Adrenal gland (tissue), 12 donors: ENCODE measurements around the gene CIB4. TPM values are rescaled to one million over a fixed set of nuclear protein-coding genes. Genes with fewer than 3 reads are reported as not detected.
"Not testable (repeated sequence)": the region's sequence is repeated elsewhere in the genome, so short reads cannot be mapped to it uniquely, and the experiment has no call there.

ENCODE experiments used
- DNase-seq, 7 donors: peaks; one replicate each; pipeline ENCODE4 v3.0.0-alpha.2; 2019 to 2020
- H3K27ac ChIP-seq, 5 donors: fragments of 200-600 bp; sonication (generic) in 4 of 5; 1 replicate in 3 of 5; 2 replicates in 2 of 5; pipeline versions ENCODE4 v1.5.1 to v1.8.0; 2016 to 2020; ENCODE audit warnings: mild to moderate bottlenecking in 1 of 5
- H3K27me3 ChIP-seq: fragments of 200-600 bp; 2 replicates; pipeline ENCODE4 v1.8.0; 2021
- H3K36me3 ChIP-seq, 2 donors: fragments of 200-600 bp; replicated peaks in 1 of 2; 1 replicate in 1 of 2; 2 replicates in 1 of 2; pipeline versions ENCODE4 v1.5.1 to v1.8.0; 2018 to 2022
- H3K4me1 ChIP-seq, 2 donors: fragments of 200-600 bp; replicated peaks in 1 of 2; 1 replicate in 1 of 2; 2 replicates in 1 of 2; pipeline versions ENCODE4 v1.5.1 to v1.8.0; 2018 to 2021
- H3K4me3 ChIP-seq, 4 donors: fragments of 200-600 bp; sonication (generic) in 3 of 4; one replicate each; pipeline ENCODE4 v1.5.1; 2016 to 2018
- H3K9me3 ChIP-seq, 3 donors: fragments of 200-600 bp; sonication (generic) in 1 of 3; replicated peaks in 1 of 3; 1 replicate in 2 of 3; 2 replicates in 1 of 3; pipeline versions ENCODE4 v1.5.1 to v1.8.0; 2016 to 2021
- POLR2A ChIP-seq, 2 donors: fragments of 450-650 bp; IDR thresholded peaks; one replicate each; pipeline ENCODE4 v1.6.1; 2017; ENCODE audit warnings: antibody characterized with exemption in 2 of 2, mild to moderate bottlenecking in 2 of 2, moderate library complexity in 1 of 2
- WGBS, 4 donors: extraction: QIAGEN DNeasy Blood & Tissue Kit in 2 of 4; methylation state at CpG; one replicate each; pipeline versions ENCODE4 v1.1.5 to v1.1.7; 2013 to 2017; 5-methylcytosine and 5-hydroxymethylcytosine counted together
- intact Hi-C, 2 donors: fragments of 100-400 bp; cut with DNase I; formaldehyde crosslinking; loops; one replicate each; pipeline versions ENCODE4 v1.14.1 to v1.15.0; 2022 to 2023
- polyA plus RNA-seq, 3 donors: library from polyadenylated mRNA; stranded (reverse); fragments of 200-250 nt in 2 of 3; fragments of 350-450 nt in 1 of 3; fragmentation: Illumina TruSeq in 1 of 3; extraction: RNeasy Lipid Tissue Mini Kit (QIAGEN cat#74804) in 1 of 3; gene quantifications; one replicate each; pipeline ENCODE4 v1.2.3, GENCODE V29; 2013 to 2014
- total RNA-seq, 9 donors: library from RNA; depleted of rRNA in 4 of 9; stranded (reverse); fragments of >200 nt in 4 of 9; fragments of 120-200 nt in 1 of 9; fragmentation: NEBNext Ultra II Directional in 1 of 9; extraction: Animal tissue kit (Norgen Biotek cat#: 25700) in 1 of 9; gene quantifications; one replicate each; pipeline versions ENCODE4 v1.1.0 to v1.2.4, GENCODE V29; 2013 to 2023
- TF ChIP-seq, protein P1 (sequence below), 6 experiments: fragments of 450-650 bp in 4 of 6; fragments of 200-600 bp in 2 of 6; sonication (generic) in 1 of 6; IDR thresholded peaks; 1 replicate in 5 of 6; 2 replicates in 1 of 6; pipeline versions ENCODE4 v1.5.1 to v1.8.0; 2016 to 2021; ENCODE audit warnings: antibody characterized with exemption in 6 of 6, mild to moderate bottlenecking in 2 of 6, moderate library complexity in 1 of 6
- donor health status: healthy with polysubstance abuse.
- donor health status: Bipolar disorder and iron deficiency.
- donor health status: DM: yes; HTN: yes; CAD: no.
- donor health status: DM: no; HTN: no; CAD: no.
- donor health status: DM: no; HTN: no; CAD: no.
- donor health status: DM: yes; HTN: yes; CAD: no.

CIB4 gene
- total and polyA plus RNA-seq, 12 donors = 2.2 to 10.1 (median 3.5) TPM; not detected in 2

DNA sequence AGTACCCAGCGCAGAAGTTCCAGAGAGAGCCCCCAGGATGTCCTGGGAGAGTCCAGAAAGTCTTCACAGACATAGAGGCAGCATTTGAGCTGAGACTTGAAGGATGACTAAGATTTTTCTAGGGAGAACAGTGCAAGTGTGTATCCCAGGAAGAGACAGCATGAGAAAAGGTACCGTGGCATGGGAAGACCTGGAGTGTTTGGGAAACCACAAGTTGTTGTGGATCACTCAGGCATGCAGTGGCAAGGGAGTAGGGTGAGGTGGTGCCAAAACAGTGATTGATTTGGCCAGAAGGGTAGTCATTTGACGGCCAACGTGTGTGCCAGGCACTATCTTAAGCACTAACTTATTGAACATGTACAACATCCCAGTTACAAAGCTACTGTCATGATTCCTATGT is 26.9 kb upstream of the CIB4 start:
- TF ChIP-seq POLR2A (IDR thresholded peaks at IDR 0.05) = no peak
- TF ChIP-seq, protein P1, sequence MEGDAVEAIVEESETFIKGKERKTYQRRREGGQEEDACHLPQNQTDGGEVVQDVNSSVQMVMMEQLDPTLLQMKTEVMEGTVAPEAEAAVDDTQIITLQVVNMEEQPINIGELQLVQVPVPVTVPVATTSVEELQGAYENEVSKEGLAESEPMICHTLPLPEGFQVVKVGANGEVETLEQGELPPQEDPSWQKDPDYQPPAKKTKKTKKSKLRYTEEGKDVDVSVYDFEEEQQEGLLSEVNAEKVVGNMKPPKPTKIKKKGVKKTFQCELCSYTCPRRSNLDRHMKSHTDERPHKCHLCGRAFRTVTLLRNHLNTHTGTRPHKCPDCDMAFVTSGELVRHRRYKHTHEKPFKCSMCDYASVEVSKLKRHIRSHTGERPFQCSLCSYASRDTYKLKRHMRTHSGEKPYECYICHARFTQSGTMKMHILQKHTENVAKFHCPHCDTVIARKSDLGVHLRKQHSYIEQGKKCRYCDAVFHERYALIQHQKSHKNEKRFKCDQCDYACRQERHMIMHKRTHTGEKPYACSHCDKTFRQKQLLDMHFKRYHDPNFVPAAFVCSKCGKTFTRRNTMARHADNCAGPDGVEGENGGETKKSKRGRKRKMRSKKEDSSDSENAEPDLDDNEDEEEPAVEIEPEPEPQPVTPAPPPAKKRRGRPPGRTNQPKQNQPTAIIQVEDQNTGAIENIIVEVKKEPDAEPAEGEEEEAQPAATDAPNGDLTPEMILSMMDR (IDR thresholded peaks at IDR 0.05) = no peak
- peak in 3 of 7 donors; percentile 7 to 27 (median 10) for DNase-seq
- 94 to 98% (median 96%) methylated on average over 4 of the region's 4 CpGs for WGBS, 4 donors
- Histone ChIP-seq H3K4me1 (no peaks in the 10 kb centered on the region), H3K27me3 (no peaks in the 10 kb centered on the region), H3K4me3 (no peak overlapping the region), H3K9me3 (no peaks in the 10 kb centered on the region), H3K27ac (no peak overlapping the region), H3K36me3 (no peaks in the 10 kb centered on the region)
- intact Hi-C loops = no loop called here

DNA sequence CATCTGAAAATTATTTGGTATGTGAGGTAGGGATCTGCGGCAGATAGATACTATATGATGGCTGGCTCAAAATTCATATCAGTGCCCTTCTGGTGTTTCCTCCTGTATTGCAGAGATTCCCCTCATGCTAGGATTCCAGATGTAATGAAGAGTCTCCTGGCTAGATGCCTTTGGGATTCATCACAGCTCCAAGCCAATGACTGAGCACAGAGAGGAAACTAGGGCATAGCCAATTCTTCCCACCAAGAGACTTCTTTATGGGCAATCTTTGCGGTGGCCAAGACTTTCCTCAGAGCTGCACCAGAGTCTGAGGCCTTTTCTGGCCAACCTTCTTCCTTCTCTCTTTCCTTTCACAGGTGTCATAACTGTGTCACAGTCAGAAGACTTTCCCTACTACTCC is 25.5 kb upstream of the CIB4 start:
- peak in 2 of 7 donors; percentile 8 to 13 for DNase-seq
- Histone ChIP-seq H3K36me3 (no peaks in the 10 kb centered on the region), H3K27ac (no peak overlapping the region), H3K4me3 (no peak overlapping the region), H3K27me3 (no peaks in the 10 kb centered on the region), H3K4me1 (no peaks in the 10 kb centered on the region), H3K9me3 (no peaks in the 10 kb centered on the region)
- 48 to 94% (median 75%) methylated on average over 2 of the region's 2 CpGs for WGBS, 4 donors
- intact Hi-C loops = no loop called here
- TF ChIP-seq POLR2A (IDR thresholded peaks at IDR 0.05) = no peak
- TF ChIP-seq, protein P1 (IDR thresholded peaks at IDR 0.05) = no peak

DNA sequence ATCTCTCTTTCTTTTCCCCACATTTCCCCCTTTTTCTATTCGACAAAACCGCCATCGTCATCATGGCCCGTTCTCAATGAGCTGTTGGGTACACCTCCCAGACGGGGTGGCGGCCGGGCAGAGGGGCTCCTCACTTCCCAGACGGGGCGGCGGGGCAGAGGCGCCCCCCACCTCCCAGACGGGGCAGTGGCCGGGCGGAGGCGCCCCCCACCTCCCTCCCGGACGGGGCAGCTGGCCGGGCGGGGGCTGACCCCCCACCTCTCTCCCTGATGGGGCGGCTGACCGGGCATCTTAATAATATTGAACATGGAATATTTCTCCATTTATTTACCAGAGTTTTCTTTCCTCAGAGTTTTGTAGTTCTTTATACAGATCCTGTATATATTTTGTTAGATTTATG is 24.1 kb upstream of the CIB4 start:
- 89 to 96% (median 92%) methylated on average over 16 to 21 of the region's 21 CpGs for WGBS, 4 donors
- H3K4me3 ChIP-seq, H3K27ac ChIP-seq, intact Hi-C loops, H3K9me3 ChIP-seq, H3K36me3 ChIP-seq, H3K4me1 ChIP-seq, H3K27me3 ChIP-seq: not testable (repeated sequence)
- DNase-seq = peak in 2 of 7 donors; percentile 5

DNA sequence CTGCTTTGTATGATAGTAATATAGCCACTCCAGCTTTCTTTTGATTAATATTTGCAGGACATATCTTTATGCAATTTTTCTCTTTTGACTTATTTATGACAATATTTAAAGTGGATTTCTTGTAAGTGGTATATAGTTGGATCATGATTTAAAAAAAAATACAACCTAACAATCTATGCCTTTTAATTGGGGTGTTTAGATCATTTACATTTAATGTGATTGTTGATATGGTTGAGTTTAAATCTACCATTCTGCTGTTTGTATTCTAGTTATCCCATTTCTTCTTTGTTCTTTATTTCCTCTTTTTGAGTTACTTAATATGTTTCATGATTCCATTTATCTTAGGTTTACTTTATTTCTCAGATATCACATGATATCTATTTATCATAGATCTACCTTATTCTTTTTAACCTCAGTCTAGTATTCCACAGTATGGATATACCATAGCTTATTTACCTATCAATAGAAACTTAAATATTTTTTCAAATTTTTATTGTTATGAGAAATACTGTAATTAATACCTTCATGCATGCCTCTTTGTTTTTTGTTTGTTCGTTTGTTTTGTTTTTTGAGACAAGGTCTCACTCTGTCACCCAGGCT is 19.3 kb upstream of the CIB4 start:
- 82 to 88% (median 85%) methylated on average over 1 of the region's 1 CpG for WGBS, 4 donors
- H3K4me3 ChIP-seq = no peak overlapping the region
- H3K27ac ChIP-seq = no peak overlapping the region
- TF ChIP-seq, protein P1 (IDR thresholded peaks at IDR 0.05) = no peak
- no peak for TF ChIP-seq POLR2A (IDR thresholded peaks at IDR 0.05)
- peaks cover 0 to 5% of the 10 kb centered on the region in 2 donors for H3K4me1 ChIP-seq
- H3K9me3 ChIP-seq = peaks cover 0 to 7% (median 0%) of the 10 kb centered on the region in 3 donors
- no peaks in the 10 kb centered on the region for H3K36me3 ChIP-seq
- no peak for DNase-seq
- intact Hi-C loops = no loop called here
- H3K27me3 ChIP-seq = no peaks in the 10 kb centered on the region
